SK-N-DZ (cell line): Measurements from ENCODE around the gene ZNF92. TPM values are rescaled to one million over a fixed set of nuclear protein-coding genes. Genes with fewer than 3 reads are reported as not detected.
A peak's percentile ranks its signal among the peaks of the same experiment; 100 is the strongest.
"Not testable (repeated sequence)": the region's sequence is repeated elsewhere in the genome, so short reads cannot be mapped to it uniquely, and the experiment has no call there.

Experiments used
- DNase-seq: peaks from one replicate; pipeline ENCODE4 v3.0.0-alpha.2; 2015; ENCODE audit warnings: low spot score
- polyA plus RNA-seq, 2 experiments: library from polyadenylated mRNA; depleted of rRNA; stranded (reverse); fragments of >200 nt; gene quantifications; 2 replicates each; pipeline ENCODE4 v1.2.3, GENCODE V29; 2014

ZNF92 gene
- 10.5 and 13.0 TPM in 2 replicates for polyA plus RNA-seq (2014; cell fraction: cytosol; rRNA removed)
- 18.2 and 22.7 TPM in 2 replicates for polyA plus RNA-seq (2014; cell fraction: nucleus; rRNA removed)

- peak; percentile 99 for DNase-seq
These were observed at the start of gene ZNF92 for GRCh38 chr7:65373608-65374351. Gene ZNF92 (plus strand): TSS chr7:65373855. CDS start chr7:65373998, 143 bp downstream.

- no peak for DNase-seq
These were observed 47.7 kb upstream of the ZNF92 start for GRCh38 chr7:65325793-65326432.

- no peak for DNase-seq
These were observed 35.3 kb upstream of the ZNF92 start for GRCh38 chr7:65338346-65338745.

- DNase-seq: no peak
These were observed 34.4 kb upstream of the ZNF92 start for GRCh38 chr7:65339257-65339656.

- no peak for DNase-seq
These were observed 30.7 kb upstream of the ZNF92 start for GRCh38 chr7:65342723-65343629.

- DNase-seq: not testable (repeated sequence)
These were observed 29.1 kb upstream of the ZNF92 start for GRCh38 chr7:65344541-65344940.

- DNase-seq: no peak
These were observed 19.4 kb upstream of the ZNF92 start for GRCh38 chr7:65354263-65354662.

GRCh38 chr7:65369843-65370242 is 3.8 kb upstream of the ZNF92 start:
- no peak for DNase-seq

GRCh38 chr7:65371468-65371867 is 2.2 kb upstream of the ZNF92 start:
- no peak for DNase-seq

- DNase-seq: no peak
These were observed 5.7 kb downstream of the ZNF92 start for GRCh38 chr7:65379318-65379717.

- DNase-seq: no peak
These were observed 8.1 kb downstream of the ZNF92 start for GRCh38 chr7:65381742-65382141.

- no peak for DNase-seq
These were observed 8.8 kb downstream of the ZNF92 start for GRCh38 chr7:65382452-65382851.

GRCh38 chr7:65387891-65388290 is 14.2 kb downstream of the ZNF92 start:
- DNase-seq: no peak

GRCh38 chr7:65390588-65390987 is 16.9 kb downstream of the ZNF92 start:
- no peak for DNase-seq

GRCh38 chr7:65397730-65398142 is 24.1 kb downstream of the ZNF92 start:
- no peak for DNase-seq

- DNase-seq: not testable (repeated sequence)
These were observed 25.0 kb downstream of the ZNF92 start for GRCh38 chr7:65398671-65399070.

- not testable (repeated sequence) for DNase-seq
These were observed 25.4 kb downstream of the ZNF92 start for GRCh38 chr7:65399101-65399500.

GRCh38 chr7:65404020-65404419 is 30.4 kb downstream of the ZNF92 start:
- DNase-seq: no peak

GRCh38 chr7:65406706-65407105 is 33.1 kb downstream of the ZNF92 start:
- DNase-seq: not testable (repeated sequence)

GRCh38 chr7:65409363-65409762 is 35.7 kb downstream of the ZNF92 start:
- DNase-seq: no peak

GRCh38 chr7:65411249-65411648 is 37.6 kb downstream of the ZNF92 start:
- no peak for DNase-seq

GRCh38 chr7:65422670-65423069 is 49.0 kb downstream of the ZNF92 start:
- no peak for DNase-seq
